Stomach (tissue), 9 donors: ENCODE results near the gene PRKN. TPM values are rescaled to one million over a fixed set of nuclear protein-coding genes. Genes with fewer than 3 reads are reported as not detected.

Experiments used
- DNase-seq, 2 donors: peaks; one replicate each; pipeline versions ENCODE4 v3.0.0 to v3.0.0-alpha.2; 2013 to 2019
- H3K27ac ChIP-seq, 5 donors: fragments of 200-600 bp in 4 of 5; sonication (generic) in 4 of 5; one replicate each; pipeline ENCODE4 v1.5.1; 2013 to 2019; ENCODE audit warnings: mild to moderate bottlenecking in 1 of 5, moderate library complexity in 1 of 5
- H3K27me3 ChIP-seq, 3 donors: fragments of 200-600 bp; sonication (generic); one replicate each; pipeline ENCODE4 v1.5.1; 2017 to 2019; ENCODE audit warnings: mixed run types in 1 of 3
- H3K36me3 ChIP-seq, 4 donors: fragments of 200-600 bp; sonication (generic); 1 replicate in 3 of 4; 2 replicates in 1 of 4; pipeline ENCODE4 v1.5.1; 2016 to 2019
- H3K4me1 ChIP-seq, 4 donors: fragments of 200-600 bp; sonication (generic); one replicate each; pipeline ENCODE4 v1.5.1; 2016 to 2019
- H3K4me3 ChIP-seq, 4 donors: fragments of 200-600 bp; sonication (generic) in 3 of 4; one replicate each; pipeline ENCODE4 v1.5.1; 2016 to 2019; ENCODE audit warnings: mild to moderate bottlenecking in 1 of 4
- H3K9me3 ChIP-seq, 4 donors: fragments of 200-600 bp; sonication (generic); one replicate each; pipeline ENCODE4 v1.5.1; 2016 to 2019
- EP300 ChIP-seq: sonication (generic); formaldehyde crosslinking; IDR thresholded peaks from one replicate; pipeline ENCODE4 v1.6.1; 2017; ENCODE audit warnings: antibody characterized with exemption
- POLR2A ChIP-seq, 4 donors: fragments of 450-650 bp; IDR thresholded peaks; one replicate each; pipeline ENCODE4 v1.6.1; 2016; ENCODE audit warnings: antibody characterized with exemption in 4 of 4, control low read depth in 2 of 4, mild to moderate bottlenecking in 1 of 4, moderate library complexity in 1 of 4
- POLR2AphosphoS5 ChIP-seq, 3 donors: sonication (generic); formaldehyde crosslinking; IDR thresholded peaks; one replicate each; pipeline ENCODE4 v1.6.1; 2016; ENCODE audit warnings: antibody characterized with exemption in 3 of 3
- WGBS, 5 donors: extraction: QIAGEN DNeasy Blood & Tissue Kit in 3 of 5; methylation state at CpG; one replicate each; pipeline versions ENCODE4 v1.1.5 to v1.1.7; 2013 to 2018; 5-methylcytosine and 5-hydroxymethylcytosine counted together
- intact Hi-C: fragments of 100-400 bp; cut with DNase I; formaldehyde crosslinking; loops from one replicate; pipeline ENCODE4 v1.15.1; 2023; ENCODE audit warnings: low total_unique reads
- polyA plus RNA-seq, 3 donors: library from polyadenylated mRNA; stranded (reverse); fragments of 200-250 nt; gene quantifications; one replicate each; pipeline ENCODE4 v1.2.3, GENCODE V29; 2013
- total RNA-seq, 5 donors: library from RNA; depleted of rRNA; stranded (reverse); fragments of >200 nt; gene quantifications; one replicate each; pipeline versions ENCODE4 v1.1.0 to v1.2.3, GENCODE V29; 2014 to 2016
- TF ChIP-seq, protein P1 (sequence below), 7 experiments: fragments of 450-650 bp in 4 of 7; fragments of 200-600 bp in 3 of 7; sonication (generic) in 3 of 7; IDR thresholded peaks; one replicate each; pipeline ENCODE4 v1.5.1; 2016 to 2019; ENCODE audit warnings: antibody characterized with exemption in 7 of 7, control low read depth in 2 of 7, mild to moderate bottlenecking in 1 of 7
- donor health status: healthy with polysubstance abuse.
- donor health status: Bipolar disorder and iron deficiency.
- donor health status: healthy.

The PRKN gene
- total and polyA plus RNA-seq, 8 donors = 0.68 to 19.8 (median 9.5) TPM

DNA sequence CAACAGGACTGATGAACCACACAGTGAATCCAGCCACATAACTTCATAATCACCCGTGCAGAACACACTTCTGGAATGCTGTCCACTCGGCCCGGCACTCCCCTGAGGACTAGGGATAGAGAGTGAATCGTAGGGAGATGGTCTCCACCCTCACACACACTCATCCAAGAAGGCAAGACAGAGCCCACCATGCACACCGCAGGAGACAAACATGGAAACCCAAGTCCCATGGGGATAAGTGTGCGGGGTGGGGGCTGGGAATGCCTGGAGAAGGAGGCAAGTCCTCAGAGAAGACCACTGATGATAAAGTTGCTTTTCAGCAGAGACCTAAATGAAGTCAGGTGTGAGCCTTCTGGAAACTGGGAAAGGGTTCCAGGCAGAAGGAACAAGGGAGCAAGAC, 1054.5 kb downstream of the PRKN start:
- Histone ChIP-seq H3K36me3 (no peaks in the 10 kb centered on the region), H3K4me1 (no peaks in the 10 kb centered on the region), H3K27ac (no peak overlapping the region), H3K4me3 (no peak overlapping the region), H3K9me3 (no peaks in the 10 kb centered on the region), H3K27me3 (no peaks in the 10 kb centered on the region)
- WGBS, 5 donors = 83 to 93% (median 89%) methylated on average over 6 of the region's 6 CpGs
- no peak for TF ChIP-seq EP300
- no peak for TF ChIP-seq POLR2AphosphoS5 (IDR thresholded peaks at IDR 0.05)
- TF ChIP-seq, protein P1, sequence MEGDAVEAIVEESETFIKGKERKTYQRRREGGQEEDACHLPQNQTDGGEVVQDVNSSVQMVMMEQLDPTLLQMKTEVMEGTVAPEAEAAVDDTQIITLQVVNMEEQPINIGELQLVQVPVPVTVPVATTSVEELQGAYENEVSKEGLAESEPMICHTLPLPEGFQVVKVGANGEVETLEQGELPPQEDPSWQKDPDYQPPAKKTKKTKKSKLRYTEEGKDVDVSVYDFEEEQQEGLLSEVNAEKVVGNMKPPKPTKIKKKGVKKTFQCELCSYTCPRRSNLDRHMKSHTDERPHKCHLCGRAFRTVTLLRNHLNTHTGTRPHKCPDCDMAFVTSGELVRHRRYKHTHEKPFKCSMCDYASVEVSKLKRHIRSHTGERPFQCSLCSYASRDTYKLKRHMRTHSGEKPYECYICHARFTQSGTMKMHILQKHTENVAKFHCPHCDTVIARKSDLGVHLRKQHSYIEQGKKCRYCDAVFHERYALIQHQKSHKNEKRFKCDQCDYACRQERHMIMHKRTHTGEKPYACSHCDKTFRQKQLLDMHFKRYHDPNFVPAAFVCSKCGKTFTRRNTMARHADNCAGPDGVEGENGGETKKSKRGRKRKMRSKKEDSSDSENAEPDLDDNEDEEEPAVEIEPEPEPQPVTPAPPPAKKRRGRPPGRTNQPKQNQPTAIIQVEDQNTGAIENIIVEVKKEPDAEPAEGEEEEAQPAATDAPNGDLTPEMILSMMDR (IDR thresholded peaks at IDR 0.05) = no peak
- TF ChIP-seq POLR2A (IDR thresholded peaks at IDR 0.05) = no peak
- DNase-seq = no peak
- intact Hi-C loops = no loop called here

DNA sequence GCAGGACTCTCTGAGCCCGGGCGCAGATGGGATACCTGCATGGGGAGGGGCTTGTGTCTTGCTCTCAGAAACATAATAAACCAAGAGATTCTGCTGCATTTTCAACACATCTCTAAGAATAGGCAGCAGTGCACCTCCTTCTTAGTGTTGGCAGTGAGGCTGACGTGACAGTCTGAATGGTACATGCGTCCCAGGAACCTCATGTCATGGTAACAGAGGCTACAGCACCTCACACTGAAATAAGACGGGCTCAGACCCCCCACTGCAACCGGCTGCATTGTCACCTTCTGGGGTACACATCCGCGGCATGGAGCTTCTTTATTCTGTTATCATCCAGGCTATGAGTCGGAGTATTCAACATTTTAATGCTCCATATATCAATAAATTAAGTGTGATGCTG, 1056.4 kb downstream of the PRKN start:
- 85 to 95% (median 91%) methylated on average over 9 of the region's 9 CpGs for WGBS, 5 donors
- intact Hi-C loops = no loop called here
- H3K36me3 ChIP-seq = no peaks in the 10 kb centered on the region

DNA sequence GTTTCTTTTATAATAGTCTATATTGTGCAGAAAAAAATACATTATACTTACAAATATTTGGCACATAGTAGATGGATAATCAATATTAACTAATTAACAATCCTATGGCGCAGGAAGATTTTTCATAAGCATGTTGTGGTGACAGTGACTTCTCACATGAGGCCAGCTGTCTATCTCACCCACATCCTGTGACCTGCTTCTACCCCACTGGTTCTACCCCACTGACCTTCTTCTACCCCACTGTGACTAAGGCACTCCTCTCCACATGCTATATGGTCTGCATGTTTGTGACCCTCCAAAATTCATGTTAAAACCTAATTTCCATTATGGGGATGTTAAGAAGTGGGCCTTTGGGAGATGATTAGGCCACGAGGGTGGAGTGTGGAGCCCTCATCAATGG, 1058.9 kb downstream of the PRKN start:
- intact Hi-C loops = no loop called here
- no peak for TF ChIP-seq EP300
- no peak for TF ChIP-seq POLR2A (IDR thresholded peaks at IDR 0.05)
- TF ChIP-seq, protein P1 (IDR thresholded peaks at IDR 0.05) = no peak
- no peak for TF ChIP-seq POLR2AphosphoS5 (IDR thresholded peaks at IDR 0.05)
- no peak for DNase-seq
- no peak overlapping the region for H3K27ac ChIP-seq
- no peaks in the 10 kb centered on the region for H3K36me3 ChIP-seq
- H3K4me1 ChIP-seq = no peaks in the 10 kb centered on the region
- no peak overlapping the region for H3K4me3 ChIP-seq
- 76 to 88% (median 83%) methylated on average over 2 of the region's 2 CpGs for WGBS, 5 donors
- H3K27me3 ChIP-seq = no peaks in the 10 kb centered on the region
- H3K9me3 ChIP-seq = peaks cover 0 to 5% (median 2%) of the 10 kb centered on the region in 4 donors

More for the DNA sequence above, 1056.4 kb downstream of the PRKN start:
- Histone ChIP-seq H3K4me3 (no peak overlapping the region), H3K27ac (no peak overlapping the region), H3K27me3 (no peaks in the 10 kb centered on the region), H3K9me3 (no peaks in the 10 kb centered on the region), H3K4me1 (no peaks in the 10 kb centered on the region)
- no peak for DNase-seq
- TF ChIP-seq EP300 (no peak), POLR2A (IDR thresholded peaks at IDR 0.05) (no peak), POLR2AphosphoS5 (IDR thresholded peaks at IDR 0.05) (no peak)
- TF ChIP-seq, protein P1 (IDR thresholded peaks at IDR 0.05) = no peak

DNA sequence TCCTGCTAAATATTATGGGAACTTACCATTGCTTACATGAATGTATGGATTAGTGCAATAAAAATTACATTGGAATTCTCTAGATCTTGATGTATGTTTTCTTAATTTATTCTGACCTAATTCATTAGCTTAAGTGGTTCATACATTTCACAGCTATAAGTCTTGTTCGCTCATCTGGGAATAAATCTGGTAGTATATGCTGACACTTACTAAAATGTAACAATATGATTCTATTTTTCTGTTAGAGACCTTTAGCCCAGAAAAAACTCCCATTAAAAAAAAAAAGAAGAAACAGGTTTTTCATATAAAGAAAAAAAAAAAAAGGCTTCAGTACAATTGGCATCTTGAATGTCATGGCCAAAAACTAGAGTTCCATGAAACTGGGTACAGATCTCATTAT, 1059.6 kb downstream of the PRKN start:
- Histone ChIP-seq H3K36me3 (no peaks in the 10 kb centered on the region), H3K27ac (no peak overlapping the region), H3K4me1 (no peaks in the 10 kb centered on the region), H3K4me3 (no peak overlapping the region), H3K27me3 (no peaks in the 10 kb centered on the region), H3K9me3 (peaks cover 0 to 8% (median 3%) of the 10 kb centered on the region in 4 donors)
- intact Hi-C loops = no loop called here
- no peak for DNase-seq
- TF ChIP-seq POLR2A (IDR thresholded peaks at IDR 0.05) (no peak), POLR2AphosphoS5 (IDR thresholded peaks at IDR 0.05) (no peak), EP300 (no peak)
- TF ChIP-seq, protein P1 (IDR thresholded peaks at IDR 0.05) = no peak
- 89 to 96% (median 94%) methylated on average over 1 of the region's 1 CpG for WGBS, 5 donors
